GM18498 (cell line): Measurements from ENCODE around the gene GPR3.
"Not testable (repeated sequence)": the region's sequence is repeated elsewhere in the genome, so short reads cannot be mapped to it uniquely, and the experiment has no call there.

ENCODE experiments used
- ATAC-seq: cut with Tn5 transposase; IDR thresholded peaks from one replicate; pipeline ENCODE4 v1.9.1; 2021; ENCODE audit warnings: mild to moderate bottlenecking, moderate library complexity; ENCODE audit not compliant: unreplicated experiment

Gene GPR3

DNA sequence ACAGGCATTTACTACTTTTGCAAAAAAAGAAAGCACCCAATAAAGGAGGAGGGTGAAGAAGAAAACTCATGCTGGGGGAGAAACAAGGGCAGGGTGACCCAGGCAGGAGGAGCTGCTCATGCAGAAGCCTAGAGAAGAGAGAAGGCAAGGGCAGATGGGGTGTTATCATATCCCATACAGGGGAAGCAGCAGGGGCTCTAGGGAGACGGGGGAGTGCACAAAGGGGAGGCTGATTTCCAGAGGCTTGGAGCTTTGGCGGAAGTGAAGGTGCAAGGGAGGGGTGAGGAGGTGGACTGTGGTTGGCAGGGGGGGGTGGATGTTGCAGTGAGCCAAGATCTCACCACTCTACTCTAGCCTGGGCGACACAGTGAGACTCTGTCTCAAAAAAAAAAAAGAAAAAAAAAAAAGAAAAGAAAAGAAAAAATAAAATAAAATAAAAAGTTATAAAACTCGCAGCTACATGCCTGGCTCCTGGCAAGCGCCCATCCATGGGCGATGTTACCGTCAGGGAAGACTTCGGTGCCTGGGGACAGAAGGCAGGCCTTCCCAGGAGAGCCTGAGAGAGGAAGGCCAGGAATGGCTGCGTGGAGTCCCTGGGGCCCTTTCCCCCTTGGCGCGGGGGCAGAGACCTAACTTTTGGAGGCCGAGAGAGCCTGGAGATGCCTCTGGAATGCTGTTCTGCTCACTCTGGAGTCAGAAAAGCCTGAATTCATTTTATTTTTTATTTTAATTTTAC is 14.5 kb upstream of the GPR3 start:
- ATAC-seq = no peak

DNA sequence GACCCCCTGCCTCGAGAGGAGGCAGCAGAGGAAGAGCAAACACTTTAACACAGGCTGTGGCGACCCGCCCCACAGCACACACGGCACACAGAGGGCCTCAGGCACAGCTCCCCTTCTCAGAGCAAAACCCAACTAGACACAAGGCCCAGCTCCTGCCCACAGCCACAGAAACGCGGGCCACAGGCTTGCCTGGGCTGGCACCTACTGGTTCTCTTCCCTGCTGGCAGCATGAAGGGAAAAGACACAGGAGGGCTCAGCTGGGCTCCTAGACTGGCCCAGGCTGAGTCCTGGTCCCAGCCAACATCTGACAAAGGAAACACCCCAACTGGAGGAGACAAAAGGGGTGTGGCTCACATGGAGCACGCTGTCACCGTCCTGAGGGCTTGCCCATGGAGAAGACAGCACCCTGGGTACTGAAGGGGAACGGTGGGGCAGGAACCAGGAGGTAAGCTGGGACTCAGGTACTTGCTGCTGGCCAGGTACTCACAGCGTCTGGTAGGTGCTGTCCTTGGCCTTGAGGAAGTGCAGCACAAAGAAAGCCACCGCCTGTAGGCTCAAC is 12.8 kb upstream of the GPR3 start:
- ATAC-seq = no peak

DNA sequence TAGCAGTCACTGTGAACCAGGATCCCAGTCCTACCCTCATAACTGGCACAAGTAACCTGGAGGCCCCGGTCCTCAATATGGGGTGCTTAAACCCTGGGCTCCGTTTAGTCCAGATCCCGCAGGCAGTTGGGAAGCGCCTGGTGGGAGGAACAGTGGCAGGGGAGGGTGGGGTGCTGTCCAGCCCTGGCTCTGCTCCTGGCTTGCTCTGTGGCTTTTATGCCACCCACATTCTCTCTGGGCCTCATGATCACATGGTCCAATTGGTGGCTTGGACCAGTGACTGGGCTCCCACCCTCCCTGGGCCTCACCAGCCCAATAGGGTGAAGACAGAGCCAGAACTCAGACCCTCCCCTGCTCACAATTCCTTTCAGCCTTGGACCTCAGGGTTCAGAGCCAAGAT is 12.2 kb upstream of the GPR3 start:
- ATAC-seq = no peak

DNA sequence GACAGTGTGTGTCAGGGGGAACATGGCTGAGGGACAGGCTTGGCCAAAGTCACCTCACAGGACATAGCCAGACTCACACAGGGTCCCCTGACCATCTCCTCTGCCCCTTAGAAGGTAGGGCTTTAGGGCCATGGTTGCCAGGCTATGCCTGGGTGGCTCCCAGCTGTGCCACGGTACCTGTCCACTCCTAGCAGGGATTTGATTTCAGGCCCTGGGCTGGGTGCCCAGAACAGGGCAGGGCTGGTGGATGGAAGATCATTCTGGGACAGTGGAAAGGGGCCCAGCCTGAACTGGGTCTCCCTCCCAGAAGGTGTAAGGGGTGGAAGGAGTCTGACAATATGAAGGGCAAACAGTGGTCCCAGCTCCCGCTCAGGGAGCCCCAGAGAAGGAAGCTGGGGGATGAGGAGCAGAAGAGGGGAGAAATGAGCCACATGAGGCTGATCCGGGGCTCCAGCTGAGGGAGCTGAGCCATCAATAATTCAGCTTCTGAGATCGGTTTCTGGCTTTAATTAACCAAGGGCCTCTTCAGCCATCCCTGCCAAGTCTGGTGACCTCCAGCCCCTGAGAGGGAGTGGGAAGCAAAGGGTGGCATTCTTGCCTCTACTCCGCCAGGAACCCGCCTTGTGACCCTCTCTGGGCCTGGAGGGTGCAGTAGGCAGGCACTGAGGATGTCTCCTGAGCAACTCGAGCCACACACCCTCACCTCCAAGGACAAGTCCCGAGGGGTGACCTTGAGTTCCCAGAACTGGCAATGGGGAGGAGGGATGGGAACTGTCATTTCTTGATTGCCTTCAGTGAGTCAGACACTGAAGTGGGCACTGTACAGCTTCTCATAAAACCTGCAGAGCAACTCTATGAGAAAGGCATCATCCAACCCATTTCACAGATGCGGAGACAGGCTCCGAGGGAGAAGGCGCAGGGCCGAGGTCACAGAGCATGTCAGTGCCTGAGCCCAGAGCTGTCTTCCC is 11.4 kb upstream of the GPR3 start:
- ATAC-seq = no peak

DNA sequence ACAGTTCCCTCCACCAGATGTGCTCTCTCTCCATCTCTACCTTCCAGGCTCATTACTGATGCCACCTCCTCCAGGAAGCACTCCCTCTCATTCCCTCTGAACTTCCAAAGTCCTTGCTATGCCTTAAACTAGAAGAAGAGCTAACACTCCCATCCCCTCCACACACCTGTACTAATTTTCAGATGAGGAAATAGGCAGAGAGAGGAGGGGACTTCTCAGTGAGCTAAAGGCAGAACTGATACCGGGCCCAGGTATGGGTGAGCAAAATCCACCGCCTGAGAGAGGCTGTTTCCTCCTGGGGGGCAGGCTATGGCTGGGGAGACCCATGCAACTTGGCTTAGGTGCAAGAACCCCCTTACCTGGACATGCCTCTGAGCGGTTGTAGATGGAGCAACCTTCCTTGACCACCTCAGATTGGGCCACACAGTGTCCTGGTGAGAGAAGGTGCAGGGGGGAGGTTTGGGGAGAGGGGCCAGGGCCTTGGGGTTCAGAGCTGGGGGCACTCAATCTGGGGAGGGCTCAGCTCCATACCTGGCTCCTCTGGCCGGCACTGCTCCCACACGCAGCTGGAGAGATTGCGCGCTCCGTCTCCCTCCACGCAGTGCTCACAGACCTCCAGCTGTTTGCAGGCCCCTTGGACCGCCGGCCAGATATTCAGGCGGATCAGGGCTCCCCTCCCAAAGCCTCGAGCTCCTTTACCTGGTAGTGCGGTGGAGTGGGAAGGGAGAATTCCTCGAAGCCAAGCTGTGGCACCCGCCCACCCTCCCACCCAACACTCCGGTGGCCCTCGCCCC is 10.3 kb upstream of the GPR3 start:
- no peak for ATAC-seq

GRCh38 chr1:27383039-27383605 is 9.3 kb upstream of the GPR3 start, which contains the start of gene CD164L2:
CD164L2 (minus strand) TSS chr1:27383333; CDS start chr1:27383239, 94 bp downstream.
- no peak for ATAC-seq

DNA sequence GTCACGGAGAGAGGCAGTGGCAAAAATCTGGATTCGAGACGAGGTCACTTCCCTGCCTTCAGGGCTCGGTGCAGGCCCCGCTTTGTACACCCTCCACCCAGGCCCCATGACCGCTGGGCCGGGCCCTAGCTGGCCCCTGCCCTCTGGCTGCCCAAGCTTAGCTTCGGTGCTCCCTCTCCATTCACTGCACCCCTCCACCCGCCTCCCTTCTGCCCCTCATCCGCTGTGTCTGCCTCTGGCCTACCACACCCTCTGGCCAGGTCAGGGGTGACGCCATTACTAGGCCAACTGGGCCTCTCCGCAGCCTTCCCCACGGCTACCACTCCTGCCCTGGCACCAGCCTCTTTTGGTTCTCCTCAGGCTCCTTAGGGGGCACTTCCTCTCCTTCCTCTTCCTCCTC is 8.8 kb upstream of the GPR3 start:
- ATAC-seq = no peak

DNA sequence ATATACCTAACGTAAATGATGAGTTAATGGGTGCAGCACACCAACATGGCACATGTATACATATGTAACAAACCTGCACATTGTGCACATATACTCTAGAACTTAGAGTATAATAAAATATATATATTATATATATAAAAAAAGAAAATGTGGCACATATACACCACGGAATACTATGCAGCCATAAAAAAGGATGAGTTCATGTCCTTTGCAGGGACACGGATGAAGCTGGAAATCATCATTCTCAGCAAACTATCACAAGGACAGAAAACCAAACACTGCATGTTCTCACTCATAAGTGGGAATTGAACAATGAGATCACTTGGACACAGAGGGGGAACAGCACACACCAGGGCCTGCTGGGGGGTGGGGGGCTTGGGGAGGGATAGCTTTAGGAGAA is 7.6 kb upstream of the GPR3 start:
- ATAC-seq = not testable (repeated sequence)

- ATAC-seq = no peak
Measured at GRCh38 chr1:27388337-27389005, 4.0 kb upstream of the GPR3 start.

- ATAC-seq = no peak
Measured at GRCh38 chr1:27391511-27392095, 819 bp upstream of the GPR3 start.

DNA sequence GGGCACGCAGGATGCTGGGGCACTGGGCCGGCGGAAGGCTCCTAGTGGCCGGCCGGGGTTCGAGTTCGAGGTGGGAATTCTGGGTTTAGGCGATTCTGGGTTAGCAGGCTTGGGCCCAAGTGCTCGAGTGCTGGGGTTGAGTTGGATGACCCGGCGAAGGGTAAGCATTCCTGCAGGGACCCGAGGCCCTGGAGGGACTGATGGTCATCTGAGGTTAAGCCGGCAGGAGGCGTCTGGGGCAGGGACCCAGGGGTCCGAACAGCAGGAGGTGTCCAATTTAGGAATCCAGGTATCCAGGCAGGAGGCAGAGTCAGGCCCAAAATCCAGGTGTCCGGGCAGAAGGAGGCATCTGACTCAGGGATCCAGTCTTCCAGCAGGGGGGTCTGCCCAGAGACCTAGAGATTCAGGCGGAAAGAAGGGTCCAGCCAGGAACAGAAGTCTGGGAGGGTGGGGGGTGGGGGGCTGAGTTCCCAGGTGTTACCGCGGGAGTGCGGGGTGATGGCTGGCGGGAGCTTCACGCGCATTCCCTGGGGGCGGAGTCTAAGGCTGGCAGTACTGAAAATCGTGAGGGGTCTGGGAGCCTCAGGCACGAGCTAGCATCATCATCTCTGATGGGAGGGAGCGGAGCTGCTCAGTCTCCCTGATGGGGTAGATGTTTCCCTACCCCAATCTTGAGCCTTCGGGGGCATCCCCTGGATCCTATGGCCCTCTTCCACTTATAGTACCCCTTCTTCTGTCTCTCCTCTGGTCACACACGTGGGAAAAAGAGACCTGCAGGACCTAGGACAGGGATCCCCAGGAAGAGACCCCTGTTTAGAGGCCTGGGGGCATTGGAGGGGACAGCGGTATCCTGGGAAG is 585 bp downstream of the GPR3 start:
- ATAC-seq = peak; percentile 14

DNA sequence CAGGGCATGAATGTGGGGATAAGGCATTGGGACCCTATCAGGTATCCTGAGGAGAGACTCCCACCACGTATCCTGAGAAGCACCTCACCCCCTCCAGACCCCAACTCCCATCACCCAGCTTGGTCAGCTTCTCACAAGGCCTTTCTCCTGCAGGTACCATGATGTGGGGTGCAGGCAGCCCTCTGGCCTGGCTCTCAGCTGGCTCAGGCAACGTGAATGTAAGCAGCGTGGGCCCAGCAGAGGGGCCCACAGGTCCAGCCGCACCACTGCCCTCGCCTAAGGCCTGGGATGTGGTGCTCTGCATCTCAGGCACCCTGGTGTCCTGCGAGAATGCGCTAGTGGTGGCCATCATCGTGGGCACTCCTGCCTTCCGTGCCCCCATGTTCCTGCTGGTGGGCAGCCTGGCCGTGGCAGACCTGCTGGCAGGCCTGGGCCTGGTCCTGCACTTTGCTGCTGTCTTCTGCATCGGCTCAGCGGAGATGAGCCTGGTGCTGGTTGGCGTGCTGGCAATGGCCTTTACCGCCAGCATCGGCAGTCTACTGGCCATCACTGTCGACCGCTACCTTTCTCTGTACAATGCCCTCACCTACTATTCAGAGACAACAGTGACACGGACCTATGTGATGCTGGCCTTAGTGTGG is 1.3 kb downstream of the GPR3 start:
- ATAC-seq = no peak

GRCh38 chr1:27394282-27394658 is 1.8 kb downstream of the GPR3 start:
- ATAC-seq = no peak

DNA sequence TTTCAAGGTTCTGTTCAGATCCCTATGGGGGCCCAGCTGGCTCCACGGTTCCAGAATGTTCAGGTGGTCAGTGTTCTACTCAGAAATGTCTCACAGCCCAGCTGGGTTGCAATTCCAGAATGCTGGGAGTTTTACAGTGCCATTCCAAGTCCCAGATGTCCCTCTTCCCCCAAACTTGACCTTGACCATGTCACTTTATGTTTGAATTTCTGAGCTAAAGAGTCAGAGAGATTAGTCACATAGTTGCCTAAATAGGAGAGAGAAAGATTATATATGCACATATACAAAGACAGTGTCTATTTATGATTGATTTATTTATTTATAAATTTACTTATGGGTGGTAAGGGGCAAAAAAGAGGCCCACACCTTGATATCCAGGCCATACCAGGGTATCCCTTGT is 2.5 kb downstream of the GPR3 start:
- ATAC-seq = no peak

- no peak for ATAC-seq
Measured at GRCh38 chr1:27395441-27396195, 3.2 kb downstream of the GPR3 start.

DNA sequence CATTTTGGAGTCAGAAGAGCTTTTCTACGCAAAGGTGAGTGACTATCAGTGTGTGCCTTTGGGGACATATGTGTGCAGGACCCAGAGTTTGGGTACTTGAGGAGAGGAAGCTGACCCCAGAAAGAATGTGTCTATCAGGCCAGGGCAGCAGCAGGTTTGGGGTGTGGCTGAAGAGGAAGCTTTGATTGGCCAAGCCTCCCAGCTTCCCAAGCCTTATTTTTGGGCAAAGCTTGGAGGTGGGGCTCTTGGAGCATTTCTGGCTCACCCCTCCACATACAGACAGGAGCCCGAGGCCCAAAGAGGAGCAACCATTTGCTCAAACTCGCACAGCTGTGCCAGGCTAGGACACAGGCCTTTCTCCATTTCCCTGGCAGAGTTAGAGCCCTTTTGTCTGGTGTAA is 4.7 kb downstream of the GPR3 start:
- no peak for ATAC-seq

DNA sequence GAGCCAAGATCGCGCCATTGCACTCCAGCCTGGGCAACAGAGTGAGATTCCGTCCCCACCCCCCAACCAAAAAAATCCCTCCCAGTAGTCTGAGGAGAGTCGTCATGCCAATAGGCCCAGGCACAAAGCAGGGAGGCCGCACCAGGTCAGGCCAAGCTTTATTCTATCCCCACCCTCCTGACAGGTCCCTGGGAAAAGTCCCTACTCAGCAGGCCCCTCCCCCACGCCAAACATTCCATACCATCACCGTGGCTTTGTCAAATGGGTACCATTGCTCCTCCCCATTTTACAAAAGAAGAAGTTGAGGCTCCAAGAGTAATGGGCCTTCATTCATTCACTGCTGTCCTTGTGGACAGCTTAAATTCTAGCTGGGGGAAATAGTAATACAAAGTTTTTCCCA is 5.3 kb downstream of the GPR3 start:
- ATAC-seq = no peak
